SJCRH30 (cell line): ENCODE data around the gene PIP4P1. TPM values are rescaled to one million over a fixed set of nuclear protein-coding genes. Genes with fewer than 3 reads are reported as not detected.

Experiments
- DNase-seq, 2 experiments: peaks; one replicate each; pipeline ENCODE4 v3.0.0-alpha.2; 2015 to 2020
- H3K27ac ChIP-seq: fragments of 250-450 bp; sonication (Bioruptor Pico); 2 replicates; pipeline ENCODE4 v1.5.1; 2020; ENCODE audit warnings: mild to moderate bottlenecking, moderate library complexity
- H3K27me3 ChIP-seq: fragments of 250-450 bp; sonication (Bioruptor Pico); 2 replicates; pipeline ENCODE4 v1.5.1; 2020; ENCODE audit warnings: mild to moderate bottlenecking, moderate library complexity
- H3K36me3 ChIP-seq: fragments of 250-450 bp; sonication (Bioruptor Pico); 2 replicates; pipeline ENCODE4 v1.5.1; 2020; ENCODE audit warnings: mild to moderate bottlenecking, moderate library complexity
- H3K4me1 ChIP-seq: fragments of 250-450 bp; sonication (Bioruptor Pico); 2 replicates; pipeline ENCODE4 v1.5.1; 2020; ENCODE audit warnings: mild to moderate bottlenecking, moderate library complexity
- H3K4me3 ChIP-seq: fragments of 250-450 bp; sonication (Bioruptor Pico); 2 replicates; pipeline ENCODE4 v1.5.1; 2020; ENCODE audit warnings: mild to moderate bottlenecking, moderate library complexity
- H3K9me3 ChIP-seq: fragments of 250-450 bp; sonication (Bioruptor Pico); replicated peaks from 2 replicates; pipeline ENCODE4 v1.5.1; 2020; ENCODE audit warnings: mild to moderate bottlenecking, moderate library complexity
- total RNA-seq: library from RNA; depleted of rRNA; stranded (reverse); fragments of >200 nt; shearing (Covaris generic); gene quantifications from 2 replicates; pipeline ENCODE4 v1.2.3, GENCODE V29; 2014; rRNA removed

PIP4P1 gene
- total RNA-seq, 1 experiment from 2014 or later: 25.0 TPM

DNA sequence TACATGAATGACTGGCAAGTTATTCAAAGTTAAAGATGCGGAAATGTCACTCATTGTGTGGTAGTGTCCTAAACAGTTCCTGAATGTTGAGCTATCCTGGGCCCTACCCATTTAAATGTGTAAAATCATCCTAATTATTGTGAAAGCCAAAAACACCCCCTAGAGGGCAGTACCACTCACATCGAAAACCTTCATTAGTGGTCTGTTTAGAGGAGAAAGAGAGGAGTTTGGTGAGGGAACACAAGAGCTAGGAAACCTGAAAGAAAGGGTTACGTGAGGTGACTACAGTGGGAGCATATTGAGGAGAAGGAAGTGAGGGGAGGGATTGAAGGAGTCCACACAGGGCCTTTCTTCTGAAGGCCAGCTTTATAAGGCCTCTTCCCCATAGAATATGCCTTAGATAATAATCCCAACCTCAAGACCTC is 45.4 kb downstream of the PIP4P1 start:
- no peaks in the 10 kb centered on the region for H3K27me3 ChIP-seq
- H3K4me1 ChIP-seq: no peaks in the 10 kb centered on the region
- H3K27ac ChIP-seq: no peak overlapping the region
- no peaks in the 10 kb centered on the region for H3K9me3 ChIP-seq
- H3K4me3 ChIP-seq: no peak overlapping the region
- peak; percentile 15 to 64 for DNase-seq
- no peaks in the 10 kb centered on the region for H3K36me3 ChIP-seq

DNA sequence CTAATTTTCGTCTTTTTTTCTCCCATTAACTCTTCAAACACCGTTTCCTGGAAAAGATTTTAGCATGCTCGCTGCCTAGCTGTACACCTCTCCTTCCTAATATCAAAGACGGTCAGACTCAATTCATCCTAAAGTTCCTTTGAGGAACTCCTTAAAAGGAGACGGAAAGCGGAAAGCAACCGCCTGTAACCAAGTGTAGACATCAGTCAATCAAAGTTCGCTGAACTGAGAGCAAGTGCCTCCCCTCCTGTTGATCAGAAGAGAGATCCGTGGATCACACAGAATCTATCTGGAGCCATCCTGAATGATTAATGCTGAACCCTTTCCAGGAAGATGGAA is 47.5 kb downstream of the PIP4P1 start:
- Histone ChIP-seq H3K27ac (peak overlapping the region; percentile 43), H3K36me3 (no peaks in the 10 kb centered on the region), H3K9me3 (no peaks in the 10 kb centered on the region), H3K4me3 (peak overlapping the region; percentile 70), H3K27me3 (no peaks in the 10 kb centered on the region), H3K4me1 (no peaks in the 10 kb centered on the region)
- peak in 1 of 2 experiments; percentile 22 for DNase-seq

DNA sequence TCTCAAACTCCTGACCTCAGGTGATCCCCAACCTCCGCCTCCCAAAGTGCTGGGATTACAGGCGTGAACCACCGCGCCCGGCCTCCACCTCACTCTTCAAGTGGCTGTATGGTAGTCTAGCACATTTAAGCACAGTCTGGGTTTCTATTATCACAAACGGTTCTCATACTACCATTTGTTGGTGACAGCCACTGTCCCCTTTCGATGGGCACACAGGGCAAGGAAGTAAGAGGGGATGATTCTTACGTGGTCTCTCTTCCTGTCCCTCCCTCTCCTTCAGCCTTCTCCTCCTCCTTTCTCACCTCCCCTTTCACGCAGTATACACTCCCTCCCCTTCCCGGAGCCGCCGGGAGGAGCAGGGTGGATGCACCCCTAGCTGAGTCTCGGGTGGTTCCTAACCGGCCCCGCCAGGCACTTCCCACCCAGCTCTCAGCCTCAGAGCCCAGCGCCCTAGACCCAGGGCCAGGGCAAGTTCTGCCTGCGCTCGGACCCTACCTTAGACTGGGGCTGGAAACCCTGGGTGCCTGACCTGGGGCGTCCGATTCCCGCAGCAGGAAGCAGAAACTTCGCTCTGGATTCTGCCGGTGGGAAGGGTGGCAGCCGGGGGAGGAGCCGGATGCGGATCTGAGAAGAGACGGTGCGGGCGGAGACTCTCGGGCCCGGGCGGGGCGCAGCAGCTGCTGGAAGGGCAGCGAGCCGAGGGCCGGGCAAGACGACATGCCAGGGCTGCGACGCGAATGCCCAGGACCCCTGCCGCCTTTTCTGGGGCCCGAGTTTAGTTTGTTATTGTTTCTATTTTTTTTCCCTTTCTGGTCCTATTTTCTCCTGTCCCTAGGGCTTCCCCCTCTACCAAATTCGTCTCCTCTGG is 48.1 kb downstream of the PIP4P1 start, which contains the start of gene TEP1:
TSS of gene TEP1 (minus strand) at position 626 of the 868 bp plus-strand sequence. CDS start 5,062 bp downstream, outside the sequence.
- Histone ChIP-seq H3K27me3 (no peaks in the 10 kb centered on the region), H3K36me3 (no peaks in the 10 kb centered on the region), H3K9me3 (no peaks in the 10 kb centered on the region), H3K27ac (peak within 1 kb of the TSS; percentile 43), H3K4me3 (peak within 1 kb of the TSS; percentile 70), H3K4me1 (no peaks in the 10 kb centered on the region)
- DNase-seq: peak; percentile 85 to 86

DNA sequence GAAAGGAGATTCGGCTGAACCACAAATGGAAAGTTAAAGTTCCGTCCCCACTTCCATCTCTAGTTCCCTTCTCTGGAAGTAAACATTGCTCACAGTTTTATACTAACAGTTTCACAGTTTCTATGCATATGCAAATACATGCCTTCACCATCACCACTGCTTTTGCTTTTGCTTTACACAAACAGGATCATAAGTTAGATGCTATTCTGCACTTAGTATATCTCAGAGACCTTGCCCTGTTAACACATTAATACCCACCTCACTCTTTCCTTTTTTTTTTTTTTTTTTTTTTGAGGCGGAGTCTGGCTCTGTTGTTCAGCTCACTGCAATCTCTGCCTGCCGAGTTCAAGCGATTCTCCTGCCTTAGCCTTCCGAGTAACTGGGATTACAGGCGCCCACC is 48.8 kb downstream of the PIP4P1 start:
- H3K27me3 ChIP-seq: no peaks in the 10 kb centered on the region
- H3K27ac ChIP-seq: no peak overlapping the region
- no peaks in the 10 kb centered on the region for H3K36me3 ChIP-seq
- no peaks in the 10 kb centered on the region for H3K4me1 ChIP-seq
- DNase-seq: peak in 1 of 2 experiments; percentile 13
- no peaks in the 10 kb centered on the region for H3K9me3 ChIP-seq
- peak overlapping the region; percentile 70 for H3K4me3 ChIP-seq

DNA sequence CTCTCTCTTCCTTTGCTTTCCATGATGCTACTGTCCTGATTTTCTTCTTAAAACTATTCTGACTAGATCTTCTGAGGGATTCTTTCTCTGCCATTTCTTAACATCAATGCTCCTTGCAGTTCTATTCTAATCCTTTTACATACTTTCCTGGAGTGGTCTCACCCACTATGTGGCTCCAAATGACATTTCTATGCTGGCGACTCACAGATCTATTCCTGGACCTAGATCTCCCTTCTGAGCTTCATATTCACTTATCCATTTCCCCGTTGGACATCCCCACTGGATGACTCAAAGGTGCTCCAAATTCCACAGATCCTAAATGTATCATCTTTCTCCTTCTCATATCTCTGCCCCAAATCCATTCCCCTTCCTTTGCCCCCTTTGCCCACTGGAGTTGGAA is 52.0 kb downstream of the PIP4P1 start:
- Histone ChIP-seq H3K27ac (no peak overlapping the region), H3K27me3 (no peaks in the 10 kb centered on the region), H3K36me3 (no peaks in the 10 kb centered on the region; the same call in 1 of the 2 replicates), H3K9me3 (no peaks in the 10 kb centered on the region), H3K4me1 (no peaks in the 10 kb centered on the region), H3K4me3 (no peak overlapping the region)
- DNase-seq: no peak

Other genes starting within 250 kb of the PIP4P1 start
- not detected in 2 replicates for gene OR11H6, start 237.7 kb downstream of the PIP4P1 start, total RNA-seq
- not detected in 2 replicates for gene OR11H7, start 232.5 kb downstream of the PIP4P1 start, total RNA-seq
- not detected in 2 replicates for gene OR11H4, start 222.1 kb downstream of the PIP4P1 start, total RNA-seq
- gene TTC5, start 155.5 kb downstream of the PIP4P1 start, total RNA-seq: 11.3 and 12.6 TPM in 2 replicates
- 98.4 and 109 TPM in 2 replicates for gene CCNB1IP1, start 128.2 kb downstream of the PIP4P1 start, total RNA-seq
- 41.2 and 44.4 TPM in 2 replicates for gene PARP2, start 117.8 kb downstream of the PIP4P1 start, total RNA-seq
- 7.2 and 8.8 TPM in 2 replicates for gene TEP1, start 47.9 kb downstream of the PIP4P1 start, total RNA-seq
- gene KLHL33, start 25.3 kb downstream of the PIP4P1 start, total RNA-seq: not detected in 2 replicates
- gene OSGEP, start 6.6 kb downstream of the PIP4P1 start, total RNA-seq: 27.2 and 34.1 TPM in 2 replicates
- gene APEX1, start 6.2 kb downstream of the PIP4P1 start, total RNA-seq: 221 and 235 TPM in 2 replicates
- gene PNP, start 8.0 kb upstream of the PIP4P1 start, total RNA-seq: 29.9 and 36.8 TPM in 2 replicates
- gene RNASE10, start 44.1 kb upstream of the PIP4P1 start, total RNA-seq: not detected in 2 replicates
- not detected in 2 replicates for gene RNASE9, start 99.6 kb upstream of the PIP4P1 start, total RNA-seq
- not detected in 2 replicates for gene RNASE11, start 126.6 kb upstream of the PIP4P1 start, total RNA-seq
- not detected in 2 replicates for gene RNASE12, start 129.9 kb upstream of the PIP4P1 start, total RNA-seq
- gene OR6S1, start 180.3 kb upstream of the PIP4P1 start, total RNA-seq: not detected in 2 replicates
- 0.69 and 0.71 TPM in 2 replicates for gene RNASE4, start 223.1 kb upstream of the PIP4P1 start, total RNA-seq
- 0.49 and 0.79 TPM in 2 replicates for gene ANG, start 227.3 kb upstream of the PIP4P1 start, total RNA-seq